Stimulated activated CD4-positive, alpha-beta T cell treated with anti-CD3 and anti-CD28 coated beads, Interleukin-4, amount 100 ng/mL, for 1 hour (primary cell): ENCODE data around the gene LRRC4B.

Experiments
- DNase-seq: peaks from one replicate; pipeline ENCODE4 v3.0.0-alpha.2; 2020

The LRRC4B gene

DNA sequence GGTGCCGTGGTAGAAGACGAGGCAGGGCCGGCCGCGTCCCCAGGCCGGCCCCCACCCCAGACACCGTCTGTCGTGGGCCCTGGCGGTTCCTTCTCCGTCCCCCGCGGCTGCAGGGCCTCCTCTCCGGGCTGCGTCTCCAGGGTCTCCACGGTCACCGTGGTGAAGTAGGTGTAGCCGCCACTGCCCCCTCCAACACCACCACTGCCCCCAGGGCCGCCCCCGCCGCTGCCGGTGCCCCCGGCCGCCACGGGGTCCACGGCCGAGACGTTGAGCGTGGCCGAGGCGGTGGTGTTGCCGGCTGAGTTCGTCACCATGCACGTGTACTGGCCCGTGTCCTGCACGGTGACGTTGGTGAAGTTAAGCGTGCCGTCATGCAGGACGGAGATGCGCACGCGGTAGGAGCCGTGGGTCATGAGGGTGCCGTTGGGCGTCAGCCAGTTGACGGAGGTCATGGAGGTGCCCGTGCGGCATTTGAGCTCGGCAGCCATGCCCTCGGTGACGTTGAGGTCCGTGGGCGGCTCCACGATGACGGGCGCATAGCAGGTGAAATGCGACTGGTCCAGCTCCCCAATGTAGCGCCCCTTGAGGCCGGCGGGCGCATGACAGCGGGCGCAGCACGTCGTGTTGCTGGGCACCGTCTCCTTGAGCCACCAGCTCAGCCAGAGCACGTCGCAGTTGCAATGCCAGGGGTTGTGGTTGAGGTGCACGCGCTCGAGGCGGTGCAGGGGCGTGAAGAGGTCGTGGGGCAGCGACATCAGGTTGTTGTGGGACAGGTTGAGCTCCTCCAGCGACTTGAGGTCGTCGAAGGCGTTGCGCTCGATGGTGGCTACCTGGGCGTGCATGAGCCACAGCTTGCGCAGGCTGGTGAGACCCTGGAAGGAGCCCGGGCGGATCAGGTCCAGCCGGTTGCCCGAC is 49.9 kb downstream of the LRRC4B start:
- no peak for DNase-seq

DNA sequence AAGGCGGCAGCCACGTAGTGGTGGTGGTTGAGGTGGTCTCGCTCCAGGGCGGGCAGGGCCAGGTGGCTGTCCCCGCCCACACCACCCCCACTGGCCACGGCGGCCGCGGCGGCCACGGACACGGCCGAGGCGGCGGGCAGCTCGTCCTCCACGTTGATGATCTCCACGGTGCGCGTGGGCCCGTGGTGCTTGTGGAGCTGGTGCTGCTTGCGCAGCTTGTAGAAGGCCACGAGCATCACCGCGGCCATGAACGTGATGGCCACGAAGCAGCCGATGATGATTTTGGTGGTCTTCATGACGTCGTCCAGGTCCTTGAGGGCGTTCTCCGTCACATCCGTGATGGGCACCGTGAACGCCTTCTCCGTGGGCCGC is 50.5 kb downstream of the LRRC4B start:
- no peak for DNase-seq

DNA sequence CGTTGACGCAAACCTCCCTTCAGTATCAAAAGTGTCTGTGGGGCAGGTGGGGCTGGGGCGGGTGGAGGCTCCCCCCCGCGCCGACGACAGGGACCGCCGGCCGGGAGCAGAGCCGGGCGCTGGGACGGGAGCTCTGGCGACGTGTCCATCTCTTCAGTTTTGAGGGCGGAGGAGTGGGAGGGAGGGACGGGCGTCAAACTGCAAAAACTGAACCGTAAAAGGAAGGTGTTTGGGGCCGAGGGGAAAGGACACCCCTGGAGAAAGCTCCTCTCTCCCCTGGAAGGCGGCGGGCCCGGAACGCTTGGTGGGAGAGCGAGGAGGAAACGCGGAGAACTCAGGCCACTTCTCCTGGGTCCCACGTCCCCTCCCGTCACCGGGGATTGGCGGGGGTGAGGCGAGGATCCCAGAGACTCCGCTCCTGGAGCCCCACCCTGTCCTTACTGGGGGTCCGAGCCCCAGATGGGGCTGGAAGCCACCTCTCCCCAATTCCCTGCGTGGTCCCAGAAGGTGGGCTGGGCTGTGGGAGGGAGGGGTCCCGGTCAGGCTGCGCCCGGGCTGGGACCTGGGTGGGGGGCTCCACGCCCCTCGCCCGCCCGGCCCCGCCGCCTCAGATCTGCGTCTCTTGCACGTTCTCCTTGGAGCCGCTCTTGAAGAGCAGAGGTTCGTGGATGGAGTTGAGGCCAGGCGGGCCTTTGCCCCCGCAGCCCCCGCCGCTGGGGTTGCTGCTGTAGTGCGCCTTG is 51.1 kb downstream of the LRRC4B start:
- no peak for DNase-seq

GRCh38 chr19:50516456-50516855 is 51.8 kb downstream of the LRRC4B start:
- DNase-seq, result no peak

- no peak for DNase-seq
Observed at GRCh38 chr19:50515168-50515561, 53.1 kb downstream of the LRRC4B start.

GRCh38 chr19:50514346-50515167 is 53.7 kb downstream of the LRRC4B start:
- no peak for DNase-seq

- DNase-seq, result no peak
Observed at GRCh38 chr19:50513746-50514345, 54.4 kb downstream of the LRRC4B start, which contains the start of gene ASPDH. TSS of gene ASPDH (minus strand) at chr19:50513913. CDS start at chr19:50513823, 90 bp downstream.

- no peak for DNase-seq
Observed at GRCh38 chr19:50512999-50513745, 55.1 kb downstream of the LRRC4B start.

- no peak for DNase-seq
Observed at GRCh38 chr19:50512112-50512998, 55.9 kb downstream of the LRRC4B start.

DNA sequence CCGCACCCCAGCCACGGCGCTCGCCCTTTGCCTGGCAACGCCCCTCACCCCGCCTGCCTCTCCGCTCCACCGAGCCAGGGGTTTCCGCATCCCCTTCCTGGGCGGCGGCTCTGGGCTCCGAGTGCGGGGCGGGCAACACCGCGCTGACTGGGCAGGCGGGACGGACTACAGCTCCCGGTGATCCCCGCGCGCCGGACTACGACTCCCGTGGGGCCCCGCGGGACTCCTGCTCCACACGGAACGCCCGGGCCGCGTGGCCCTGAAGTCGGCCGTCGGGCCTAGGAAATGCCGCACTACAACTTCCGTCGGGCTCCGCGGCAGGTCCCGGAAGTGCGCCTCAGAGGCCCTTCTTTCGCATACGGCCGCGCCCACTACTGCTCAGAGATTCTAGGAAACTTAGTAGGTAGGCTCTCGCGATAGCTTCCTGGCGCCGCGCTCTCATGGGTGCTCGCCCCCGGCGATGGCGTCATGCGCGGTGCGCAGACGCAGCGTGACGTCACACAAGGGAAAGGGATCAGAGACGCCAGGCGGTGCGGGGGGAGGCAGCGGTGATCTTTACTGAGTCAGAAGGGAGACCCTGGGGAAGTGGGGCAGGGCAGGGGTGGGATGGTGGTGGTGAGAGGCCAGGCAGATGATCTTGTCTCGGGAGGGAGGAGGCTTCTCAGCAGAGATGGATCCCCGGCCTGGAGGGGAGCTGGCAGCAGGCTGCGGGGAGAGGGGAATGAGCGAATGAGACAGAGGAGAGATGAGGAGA is 57.0 kb downstream of the LRRC4B start, which contains the start of gene JOSD2:
TSS of gene JOSD2 (minus strand) at position 123 of the 754 bp plus-strand sequence. CDS start 760 bp downstream, outside the sequence.
- peak; percentile 96 for DNase-seq

- DNase-seq, result no peak
Observed at GRCh38 chr19:50510700-50511068, 57.6 kb downstream of the LRRC4B start.

DNA sequence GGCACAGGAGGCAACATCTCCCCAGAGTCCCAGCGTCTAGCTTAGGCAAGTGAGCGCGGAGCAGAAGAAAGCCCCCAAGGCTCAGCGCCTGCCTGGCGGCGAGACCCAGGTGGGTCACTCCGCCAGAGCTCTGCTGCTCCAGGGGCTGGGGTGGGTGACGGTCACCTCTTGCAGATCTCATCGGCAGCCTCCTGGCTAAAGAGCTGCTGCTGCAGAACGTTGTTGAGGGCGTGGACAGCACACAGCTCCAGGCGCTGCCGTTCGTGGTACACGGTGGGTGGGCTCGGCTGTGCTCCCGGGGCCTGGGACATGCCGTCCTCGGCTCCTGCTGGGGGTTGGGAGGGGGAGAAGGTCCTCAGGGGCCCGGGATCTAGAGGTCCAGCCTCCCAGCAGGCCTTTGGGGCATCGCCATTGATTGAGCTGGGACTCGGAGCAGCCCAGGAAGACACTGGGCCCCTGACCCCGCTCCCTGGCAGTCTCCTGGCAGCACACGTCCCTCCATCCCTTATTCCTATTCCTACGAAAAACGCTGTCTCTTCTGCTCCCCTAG is 58.0 kb downstream of the LRRC4B start:
- DNase-seq, result no peak

- no peak for DNase-seq
Observed at GRCh38 chr19:50509366-50509765, 58.9 kb downstream of the LRRC4B start.

GRCh38 chr19:50508843-50509190 is 59.4 kb downstream of the LRRC4B start:
- no peak for DNase-seq

DNA sequence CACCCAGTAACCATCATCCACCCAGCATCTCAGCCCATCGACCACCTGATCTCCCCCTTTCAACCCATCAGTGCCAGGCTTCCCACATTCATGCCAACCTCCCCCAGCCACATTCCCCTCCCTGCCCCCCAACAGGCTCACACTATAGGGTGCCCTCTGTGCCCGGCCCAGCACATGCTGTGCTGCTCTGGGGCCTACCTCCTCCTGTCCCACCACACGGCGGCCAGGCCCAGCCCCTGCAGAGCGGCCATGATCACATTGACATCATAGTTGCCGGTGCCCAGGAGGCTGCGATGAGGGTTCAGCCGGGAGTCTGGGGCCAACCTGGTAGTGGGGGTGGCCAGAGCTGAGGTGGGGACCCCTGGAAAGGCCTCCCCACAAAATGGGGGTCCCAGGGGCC is 60.9 kb downstream of the LRRC4B start:
- no peak for DNase-seq

DNA sequence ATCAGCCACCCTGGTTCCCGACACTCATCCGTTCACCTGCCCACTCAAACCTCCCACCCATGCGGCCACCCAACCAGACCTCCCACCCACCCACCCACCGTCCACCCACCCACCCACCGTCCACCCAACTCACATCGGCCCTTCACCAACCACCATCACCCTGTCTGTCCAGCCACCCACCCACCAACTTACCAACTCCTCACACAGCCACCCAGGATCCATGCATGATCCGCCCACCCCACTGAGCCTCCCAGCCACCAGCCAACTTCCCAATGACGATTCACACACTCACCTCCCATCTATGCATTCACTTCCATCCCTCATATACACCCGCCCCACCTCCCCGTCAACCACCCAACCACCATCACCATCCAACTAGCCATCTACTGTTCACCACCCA is 61.5 kb downstream of the LRRC4B start:
- DNase-seq, result no peak

DNA sequence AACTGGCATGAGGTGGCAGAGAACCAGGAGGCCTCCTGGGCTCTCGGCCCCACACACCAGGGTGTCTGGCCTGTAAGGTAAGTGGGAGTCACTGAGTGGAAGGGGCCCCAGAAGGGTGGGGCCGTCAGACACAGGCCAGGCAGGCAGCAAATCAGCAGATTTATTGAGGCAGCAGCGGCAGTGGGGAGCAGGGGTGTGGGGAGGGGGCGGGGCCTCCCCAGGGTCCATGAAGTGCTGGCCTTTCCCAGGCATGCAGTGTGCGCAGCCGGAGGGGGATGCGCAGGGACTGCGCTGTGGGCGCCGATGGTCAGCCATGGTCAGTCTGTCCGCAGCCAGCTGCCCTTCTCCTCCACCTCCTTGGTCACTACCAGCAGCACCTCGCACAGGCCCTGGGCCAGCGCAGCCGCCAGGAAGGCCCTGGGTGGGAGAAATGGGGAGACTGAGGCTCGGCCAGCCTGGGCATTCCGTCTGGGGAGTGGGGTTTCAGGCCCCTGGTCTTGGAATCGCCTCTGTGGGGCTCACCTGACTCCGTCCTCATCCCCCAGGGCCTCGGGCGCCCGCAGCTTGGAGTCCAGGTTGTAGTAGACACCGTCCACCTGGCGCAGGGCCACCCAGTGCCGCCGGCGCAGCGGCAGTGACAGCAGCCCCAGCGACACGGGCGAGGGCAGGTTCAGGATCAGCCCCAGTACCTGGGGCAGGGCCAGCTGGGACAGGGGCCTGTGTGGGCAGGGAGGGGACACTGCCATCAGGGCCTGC is 62.2 kb downstream of the LRRC4B start:
- no peak for DNase-seq

- DNase-seq, result no peak
Observed at GRCh38 chr19:50501568-50502475, 66.4 kb downstream of the LRRC4B start.
